K562 (cell line): ENCODE data around the gene RORC. TPM values are rescaled to one million over a fixed set of nuclear protein-coding genes. Genes with fewer than 3 reads are reported as not detected.
A peak's percentile ranks its signal among the peaks of the same experiment; 100 is the strongest.

Source experiments
- CAMTA2 ChIP-seq: fragments of 250-450 bp; sonication (Bioruptor Pico); conservative IDR thresholded peaks from 2 replicates; pipeline ENCODE4 v1.5.1; 2022
- CEBPG ChIP-seq, 3 experiments: fragments of 200-800 bp in 1 of 3; sonication (Bioruptor generic) in 1 of 3; sonication (generic) in 1 of 3; formaldehyde crosslinking in 1 of 3; IDR thresholded peaks in 2 of 3; conservative IDR thresholded peaks in 1 of 3; 2 replicates each; pipeline versions ENCODE4 v1.6.1 to v1.8.0; 2016 to 2022; ENCODE audit warnings: missing compliant biosample characterization in 2 of 3, missing genetic modification characterization in 2 of 3, mild to moderate bottlenecking in 1 of 3, missing genetic modification reagents in 1 of 3
- E2F5 ChIP-seq: sonication (generic); formaldehyde crosslinking; IDR thresholded peaks from 2 replicates; pipeline ENCODE4 v1.8.0; 2022; ENCODE audit warnings: mild to moderate bottlenecking, missing genetic modification reagents
- OTX1 ChIP-seq: fragments of 450-650 bp; formaldehyde crosslinking; IDR thresholded peaks from 2 replicates; pipeline ENCODE4 v1.4.0; 2022; ENCODE audit warnings: mild to moderate bottlenecking
- PHF20 ChIP-seq: fragments of 450-650 bp; IDR thresholded peaks from 2 replicates; pipeline ENCODE4 v1.6.1; 2018; ENCODE audit not compliant: partially characterized antibody
- REST ChIP-seq, 2 experiments: fragments of 450-650 bp; formaldehyde crosslinking in 1 of 2; IDR thresholded peaks; 2 replicates each; pipeline versions ENCODE4 v1.4.0 to v1.6.1; 2014 to 2020; ENCODE audit warnings: mild to moderate bottlenecking in 2 of 2, borderline replicate concordance in 1 of 2, low read depth in 1 of 2
- SAP30 ChIP-seq: fragments of 200-600 bp; sonication (generic); IDR thresholded peaks from 2 replicates; pipeline ENCODE4 v1.6.1; 2012; ENCODE audit warnings: borderline replicate concordance, low read depth, mild to moderate bottlenecking, moderate library complexity, low read length, control low read depth, inconsistent platforms; ENCODE audit not compliant: insufficient read depth, poor library complexity, severe bottlenecking
- SMAD2 ChIP-seq: fragments of 150-350 bp; IDR thresholded peaks from 2 replicates; pipeline ENCODE4 v1.6.1; 2014; ENCODE audit warnings: low read depth, mild to moderate bottlenecking, low read length
- SMARCE1 ChIP-seq: fragments of 450-650 bp; IDR thresholded peaks from 2 replicates; pipeline ENCODE4 v1.7.1; 2016; ENCODE audit warnings: mild to moderate bottlenecking
- TCF3 ChIP-seq: sonication (generic); formaldehyde crosslinking; IDR thresholded peaks from 2 replicates; pipeline ENCODE4 v1.4.0; 2020; ENCODE audit warnings: mild to moderate bottlenecking, missing genetic modification reagents
- ZBTB43 ChIP-seq: sonication (generic); formaldehyde crosslinking; IDR thresholded peaks from 2 replicates; pipeline ENCODE4 v1.8.0; 2023; ENCODE audit warnings: mild to moderate bottlenecking, missing genetic modification reagents
- ZNF764 ChIP-seq: fragments of 250-450 bp; sonication (Bioruptor Pico); IDR thresholded peaks from 2 replicates; pipeline ENCODE4 v1.4.0; 2020; ENCODE audit warnings: low read depth, mild to moderate bottlenecking, moderate library complexity
- polyA plus RNA-seq, 8 experiments: library from polyadenylated mRNA; depleted of rRNA in 4 of 8; stranded (reverse) in 5 of 8; unstranded in 3 of 8; fragments of >200 nt; fragmentation: Nextera tagmentation in 2 of 8; fragmentation: Illumina TruSeq in 1 of 8; extraction: Ambion mirVana in 2 of 8; extraction: Trizol in 1 of 8; gene quantifications; 2 replicates each; pipeline versions ENCODE4 v1.2.1 to v1.2.3, GENCODE V29; 2011 to 2014; ENCODE audit warnings: inconsistent platforms in 1 of 8, missing spikeins in 1 of 8
- total RNA-seq, 7 experiments: library from RNA; depleted of rRNA in 6 of 7; stranded (reverse); fragments of >200 nt in 6 of 7; fragmentation: Illumina TruSeq in 2 of 7; extraction: Trizol in 2 of 7; gene quantifications; 2 replicates each; pipeline versions ENCODE4 v1.2.1 to v1.2.3, GENCODE V29; 2011 to 2021; ENCODE audit warnings: low replicate concordance in 1 of 7

The RORC gene
- total and polyA plus RNA-seq, 9 of the 15 experiments (the other 6 are each of a cell fraction or from before 2014, with no cell fraction given): not detected

GRCh38 chr1:151790071-151790939 is 41.3 kb downstream of the RORC start, which contains the start of gene TDRKH (continued):
- TF ChIP-seq REST (IDR thresholded peaks at IDR 0.05; ENCODE audit: borderline replicate concordance): 0 out of 2 replicates have a peak, but pooled peaks have one; percentile 22
- TF ChIP-seq REST (CRISPR knock-in tag; IDR thresholded peaks at IDR 0.05; ENCODE audit: low read depth): 0 out of 2 replicates have a peak, but pooled peaks have one; percentile 45
- TF ChIP-seq ZBTB43 (CRISPR knock-in tag): no peak
- peak; percentile 29; the same call in 1 of the 2 replicates for TF ChIP-seq TCF3 (CRISPR knock-in tag)
- TF ChIP-seq OTX1: peak; percentile 37; the same call in 1 of the 2 replicates
- TF ChIP-seq SMARCE1: peak; percentile 57; the same call in 1 of the 2 replicates
- TF ChIP-seq E2F5 (CRISPR knock-in tag): peak; percentile 91
- 0 out of 2 replicates have a peak, but pooled peaks have one; percentile 8 for TF ChIP-seq CEBPG (CRISPR knock-in tag; IDR thresholded peaks at IDR 0.05)
- no peak for TF ChIP-seq CEBPG (tag; conservative IDR thresholded peaks at IDR 0.05 in 1 of 2, IDR thresholded peaks at IDR 0.05 in 1 of 2)
- TF ChIP-seq SMAD2: no peak
- TF ChIP-seq CAMTA2 (CRISPR knock-in tag): no peak
- no peak for TF ChIP-seq ZNF764
- TF ChIP-seq SAP30: no peak
- TF ChIP-seq PHF20: peak; percentile 70
